ENCODE data around the gene F7.

DNA sequence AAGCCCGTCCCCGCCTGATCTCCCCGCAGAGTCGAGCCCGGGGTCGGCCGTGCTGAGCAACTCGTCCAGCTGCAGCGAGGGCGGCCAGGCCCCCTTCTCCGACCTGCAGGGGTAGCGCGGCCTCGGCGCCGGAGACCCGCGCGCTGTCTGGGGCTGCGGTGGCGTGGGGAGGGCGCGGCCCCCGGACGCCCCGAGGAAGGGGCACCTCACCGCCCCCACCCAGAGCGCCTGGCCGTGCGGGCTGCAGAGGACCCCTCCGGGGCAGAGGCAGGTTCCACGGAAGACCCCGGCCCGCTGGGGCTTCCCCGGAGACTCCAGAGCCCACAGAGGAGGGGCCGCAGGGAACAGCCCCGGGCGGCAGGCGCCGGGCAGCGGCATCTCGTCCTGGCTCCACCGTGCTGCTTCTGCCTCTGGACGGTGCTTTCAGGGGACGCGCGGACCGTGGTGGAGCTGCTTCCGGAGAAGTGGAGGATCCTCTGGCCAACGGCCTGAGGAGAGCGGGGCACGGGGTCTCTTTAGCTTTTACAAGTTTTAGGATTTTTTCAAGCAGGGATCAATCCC lies 8.8 kb upstream of the F7 start:
- TF ChIP-seq GATA3 (IDR thresholded peaks at IDR 0.05; ENCODE audit: low read depth, low read length) (no peak), GATA2 (IDR thresholded peaks at IDR 0.05; ENCODE audit: low read depth, low read length) (no peak)

Measured in SH-SY5Y (cell line).